BLaER1 treated with 17β-estradiol and CSF1 and Interleukin-3, amounts not matched to agents 10 nM and 100 nM (cell line): ENCODE data around the gene C5orf15.

Source experiments
- H3K27ac ChIP-seq, 11 experiments: shearing (Covaris generic); formaldehyde crosslinking; 2 replicates each; pipeline ENCODE4 v1.8.1; 2022
- H3K27me3 ChIP-seq, 11 experiments: shearing (Covaris generic); formaldehyde crosslinking; 2 replicates each; pipeline ENCODE4 v1.8.1; 2022
- H3K36me3 ChIP-seq, 11 experiments: shearing (Covaris generic); formaldehyde crosslinking; 2 replicates each; pipeline ENCODE4 v1.8.1; 2022
- H3K4me1 ChIP-seq, 10 experiments: shearing (Covaris generic); formaldehyde crosslinking; 2 replicates each; pipeline ENCODE4 v1.8.1; 2022
- H3K4me2 ChIP-seq, 11 experiments: shearing (Covaris generic); formaldehyde crosslinking; 2 replicates each; pipeline ENCODE4 v1.8.1; 2022
- H3K4me3 ChIP-seq, 10 experiments: shearing (Covaris generic); formaldehyde crosslinking; 2 replicates each; pipeline ENCODE4 v1.8.1; 2022
- H3K9ac ChIP-seq, 11 experiments: shearing (Covaris generic); formaldehyde crosslinking; 2 replicates each; pipeline ENCODE4 v1.8.1; 2022
- H3K9me3 ChIP-seq, 11 experiments: shearing (Covaris generic); formaldehyde crosslinking; replicated peaks in 1 of 11; 2 replicates each; pipeline ENCODE4 v1.8.1; 2022
- H4K20me1 ChIP-seq, 11 experiments: shearing (Covaris generic); formaldehyde crosslinking; 2 replicates each; pipeline ENCODE4 v1.8.1; 2022
- Cebpa-rat ChIP-seq, 11 experiments: shearing (Covaris generic); IDR thresholded peaks; 2 replicates each; pipeline ENCODE4 v1.8.1; 2022

The C5orf15 gene

DNA sequence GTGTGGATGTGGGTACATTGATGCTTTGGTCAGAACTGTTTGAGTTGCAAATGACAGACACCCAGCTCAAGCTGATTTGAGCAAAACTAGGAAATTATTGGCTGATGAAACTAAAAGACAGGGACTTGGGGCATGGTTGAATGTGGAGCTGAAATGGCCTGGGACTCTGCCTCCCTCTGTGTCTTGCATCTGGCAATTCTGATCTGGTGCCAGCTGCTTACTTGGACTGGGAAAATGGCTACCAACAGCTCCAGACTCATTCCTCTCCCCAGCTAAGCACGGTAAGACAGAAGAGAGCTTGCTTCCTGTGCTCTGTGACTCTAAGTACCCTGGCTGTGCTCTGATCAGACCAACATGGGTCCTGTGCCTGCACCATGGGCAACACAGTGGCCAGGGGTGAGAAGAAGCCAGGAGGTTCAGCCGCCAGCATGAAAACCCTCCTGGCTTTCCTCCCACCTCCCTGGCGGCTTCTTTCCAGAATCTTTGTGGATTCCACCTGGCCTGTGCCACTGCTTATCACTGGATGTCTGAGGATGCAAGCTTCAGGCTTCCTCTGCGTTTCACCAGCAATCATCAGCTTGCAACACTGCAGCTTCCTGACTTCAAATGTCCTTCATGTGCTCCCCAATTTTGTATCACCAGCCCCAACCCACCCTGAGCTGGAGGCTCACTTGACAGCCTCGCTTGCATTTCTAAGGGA, 44.1 kb downstream of the C5orf15 start:
- Histone ChIP-seq H3K36me3 (no peaks in the 10 kb centered on the region), H3K27ac (no peak overlapping the region), H3K9me3 (no peaks in the 10 kb centered on the region), H3K4me1 (peaks cover 11 to 61% (median 52%) of the 10 kb centered on the region in 10 experiments), H3K4me2 (peak overlapping the region in 7 of 11 experiments; percentile 19 to 44 (median 35); a peak in 11 of 22 replicates), H3K4me3 (no peak overlapping the region), H3K9ac (no peak overlapping the region; a peak in 1 of 22 replicates), H4K20me1 (no peaks in the 10 kb centered on the region), H3K27me3 (peaks cover 0 to 13% (median 0%) of the 10 kb centered on the region in 11 experiments; a peak in 3 of 22 replicates)
- no peak for TF ChIP-seq Cebpa-rat (IDR thresholded peaks at IDR 0.05)

DNA sequence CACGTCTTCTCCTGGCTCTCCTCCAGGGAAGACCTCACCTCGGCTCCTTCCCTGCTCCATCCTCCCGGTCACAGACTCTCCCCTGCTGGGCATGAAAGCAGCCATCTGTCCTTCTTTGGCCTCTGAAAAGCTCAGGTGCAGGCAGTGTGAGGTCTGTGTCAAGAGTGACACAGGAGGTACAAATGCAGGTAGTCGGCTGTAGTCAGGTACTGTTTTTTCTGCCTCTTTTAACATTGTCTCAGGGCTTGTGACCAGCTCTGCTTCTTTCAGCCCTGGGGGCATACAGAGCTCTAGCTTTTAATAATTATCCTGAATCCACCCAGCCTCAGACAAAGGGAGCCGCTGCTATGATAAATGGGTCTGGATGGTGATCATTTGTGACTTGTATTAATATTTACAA, 46.4 kb downstream of the C5orf15 start:
- Histone ChIP-seq H3K27me3 (peaks cover 0 to 4% (median 0%) of the 10 kb centered on the region in 11 experiments; a peak in 3 of 22 replicates), H3K36me3 (no peaks in the 10 kb centered on the region), H3K27ac (no peak overlapping the region), H3K4me1 (peaks cover 0 to 42% (median 33%) of the 10 kb centered on the region in 10 experiments; a peak in 15 of 20 replicates), H3K9me3 (no peaks in the 10 kb centered on the region), H3K4me3 (no peak overlapping the region), H4K20me1 (no peaks in the 10 kb centered on the region), H3K9ac (no peak overlapping the region), H3K4me2 (no peak overlapping the region)
- TF ChIP-seq Cebpa-rat (IDR thresholded peaks at IDR 0.05) = no peak

DNA sequence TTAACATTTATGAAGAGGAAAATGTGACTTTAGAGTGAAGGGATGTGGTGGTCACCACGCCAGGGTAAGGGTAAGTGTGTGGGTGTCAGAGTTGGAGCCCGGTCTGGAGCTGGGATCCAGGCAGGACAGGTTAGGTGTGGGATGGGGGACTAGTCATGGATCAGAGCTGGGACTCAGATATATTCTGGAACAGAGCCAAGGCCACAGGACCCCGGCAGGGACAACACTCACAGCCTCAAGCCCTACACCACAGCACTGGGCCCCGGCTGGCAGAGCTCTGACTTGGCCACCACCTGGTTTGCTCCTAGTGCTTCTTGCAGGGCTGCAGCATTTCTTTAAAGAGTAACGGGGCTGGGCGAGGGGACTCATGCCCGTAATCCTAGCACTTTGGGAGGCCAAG, 47.4 kb downstream of the C5orf15 start:
- no peaks in the 10 kb centered on the region for H3K27me3 ChIP-seq
- no peaks in the 10 kb centered on the region for H3K36me3 ChIP-seq
- H3K27ac ChIP-seq = no peak overlapping the region
- TF ChIP-seq Cebpa-rat (IDR thresholded peaks at IDR 0.05) = no peak
- no peaks in the 10 kb centered on the region for H3K9me3 ChIP-seq
- H3K4me2 ChIP-seq = no peak overlapping the region
- no peak overlapping the region for H3K4me3 ChIP-seq
- peaks cover 0 to 35% (median 26%) of the 10 kb centered on the region in 10 experiments; a peak in 14 of 20 replicates for H3K4me1 ChIP-seq
- no peak overlapping the region for H3K9ac ChIP-seq
- no peaks in the 10 kb centered on the region for H4K20me1 ChIP-seq

DNA sequence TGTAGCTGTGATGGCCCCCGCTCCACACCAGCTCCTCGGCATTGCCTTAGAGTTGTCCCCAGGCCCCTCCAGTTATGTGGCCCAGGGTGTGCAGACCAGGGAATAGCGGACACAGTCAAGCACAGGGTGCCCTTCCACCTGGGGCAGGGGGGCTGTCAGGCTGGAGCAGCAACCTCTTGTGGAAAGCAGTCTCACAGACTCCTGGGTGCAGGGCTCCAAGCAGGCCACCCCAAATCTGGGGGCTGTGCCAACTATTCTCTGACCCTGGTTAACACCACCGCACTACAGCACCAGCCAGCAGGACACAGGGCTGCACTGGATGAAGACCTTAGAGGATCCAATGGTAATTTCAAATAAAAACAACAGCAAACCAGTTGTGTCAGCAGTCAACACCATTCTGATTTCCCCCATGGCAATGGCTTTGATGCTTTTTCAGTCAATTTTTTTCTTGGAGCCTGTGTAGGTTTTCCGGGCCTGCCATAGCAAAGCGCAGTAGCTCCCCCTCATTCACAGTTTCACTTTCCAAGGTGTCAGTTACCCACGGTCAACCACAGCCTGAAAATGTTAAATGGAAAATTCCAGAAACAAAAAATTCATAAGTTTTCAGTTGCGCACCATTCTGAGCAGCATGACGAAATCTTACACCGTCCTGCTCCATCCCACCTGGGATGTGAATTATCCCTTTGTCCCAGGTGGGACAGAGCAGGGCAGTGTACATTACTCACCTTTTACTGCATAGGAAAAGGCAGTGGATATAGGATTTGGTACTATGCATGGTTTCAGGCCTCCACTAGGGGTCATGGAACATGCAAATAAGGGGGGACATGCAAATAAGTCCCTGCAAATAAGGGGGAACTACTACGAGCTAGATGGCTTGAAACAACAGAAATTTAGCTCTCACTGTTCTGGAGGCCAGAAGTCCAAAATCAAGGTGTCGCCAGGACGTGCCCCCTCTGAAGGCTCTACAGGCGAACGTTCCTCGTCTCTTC, 49.0 kb downstream of the C5orf15 start:
- H4K20me1 ChIP-seq = no peaks in the 10 kb centered on the region
- H3K4me3 ChIP-seq = no peak overlapping the region
- no peaks in the 10 kb centered on the region for H3K9me3 ChIP-seq
- H3K4me1 ChIP-seq = peaks cover 0 to 24% (median 18%) of the 10 kb centered on the region in 10 experiments; a peak in 14 of 20 replicates
- H3K4me2 ChIP-seq = peak overlapping the region in 10 of 11 experiments; percentile 11 to 51 (median 22); a peak in 13 of 22 replicates
- H3K27me3 ChIP-seq = no peaks in the 10 kb centered on the region
- H3K27ac ChIP-seq = no peak overlapping the region
- H3K36me3 ChIP-seq = no peaks in the 10 kb centered on the region
- no peak for TF ChIP-seq Cebpa-rat (IDR thresholded peaks at IDR 0.05)
- no peak overlapping the region for H3K9ac ChIP-seq

DNA sequence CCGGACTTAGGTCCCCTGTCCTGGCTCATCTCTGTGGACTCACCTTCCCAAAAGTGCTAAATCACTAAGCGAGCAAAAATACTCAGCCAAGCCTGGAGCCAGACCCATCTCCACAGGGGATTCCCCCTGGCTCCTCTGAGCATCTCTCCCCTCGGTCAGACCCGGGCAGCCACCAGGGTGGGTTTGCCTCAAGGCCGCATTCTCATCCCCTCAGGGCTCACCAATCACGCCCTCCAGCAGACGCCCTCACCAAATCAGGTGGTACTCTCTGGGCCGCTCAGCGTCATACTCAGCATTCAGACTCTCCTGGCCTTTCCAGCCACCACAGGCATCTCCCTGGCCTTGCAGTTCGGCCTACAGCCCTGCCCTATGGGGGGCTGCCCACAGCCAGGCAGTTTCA, 49.7 kb downstream of the C5orf15 start:
- H3K27me3 ChIP-seq = no peaks in the 10 kb centered on the region
- H3K9ac ChIP-seq = no peak overlapping the region
- peak overlapping the region in 6 of 11 experiments; percentile 11 to 51 (median 30); a peak in 3 of 22 replicates for H3K4me2 ChIP-seq
- no peaks in the 10 kb centered on the region for H3K9me3 ChIP-seq
- no peak for TF ChIP-seq Cebpa-rat (IDR thresholded peaks at IDR 0.05)
- no peaks in the 10 kb centered on the region for H3K36me3 ChIP-seq
- H3K4me3 ChIP-seq = no peak overlapping the region
- peaks cover 0 to 18% (median 13%) of the 10 kb centered on the region in 10 experiments; a peak in 12 of 20 replicates for H3K4me1 ChIP-seq
- no peak overlapping the region for H3K27ac ChIP-seq
- H4K20me1 ChIP-seq = no peaks in the 10 kb centered on the region

DNA sequence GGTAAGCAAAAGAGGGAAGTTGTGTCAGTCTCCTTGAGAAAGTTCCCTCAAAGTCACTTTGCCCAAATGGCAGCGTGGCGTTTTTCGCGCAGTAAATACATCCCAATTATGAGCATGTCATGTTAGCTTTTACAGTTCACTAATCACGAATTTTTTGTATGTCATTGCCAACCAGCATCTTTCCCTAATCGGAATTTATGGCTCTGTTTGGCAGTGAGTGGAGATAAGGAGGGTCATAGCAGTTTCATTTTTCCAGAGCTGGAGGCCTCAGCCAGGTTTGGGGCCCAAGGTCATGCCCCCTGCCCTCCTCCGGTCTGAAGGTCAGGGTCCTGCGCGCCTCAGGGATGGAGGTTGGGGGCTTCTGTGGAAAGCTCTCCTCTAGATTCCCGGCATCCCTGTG, 50.1 kb downstream of the C5orf15 start:
- TF ChIP-seq Cebpa-rat (IDR thresholded peaks at IDR 0.05) = no peak
- Histone ChIP-seq H3K27me3 (no peaks in the 10 kb centered on the region), H3K4me3 (no peak overlapping the region), H4K20me1 (no peaks in the 10 kb centered on the region), H3K9me3 (no peaks in the 10 kb centered on the region), H3K4me2 (no peak overlapping the region), H3K4me1 (peaks cover 0 to 18% (median 13%) of the 10 kb centered on the region in 10 experiments; a peak in 12 of 20 replicates), H3K9ac (no peak overlapping the region), H3K36me3 (no peaks in the 10 kb centered on the region), H3K27ac (no peak overlapping the region)

DNA sequence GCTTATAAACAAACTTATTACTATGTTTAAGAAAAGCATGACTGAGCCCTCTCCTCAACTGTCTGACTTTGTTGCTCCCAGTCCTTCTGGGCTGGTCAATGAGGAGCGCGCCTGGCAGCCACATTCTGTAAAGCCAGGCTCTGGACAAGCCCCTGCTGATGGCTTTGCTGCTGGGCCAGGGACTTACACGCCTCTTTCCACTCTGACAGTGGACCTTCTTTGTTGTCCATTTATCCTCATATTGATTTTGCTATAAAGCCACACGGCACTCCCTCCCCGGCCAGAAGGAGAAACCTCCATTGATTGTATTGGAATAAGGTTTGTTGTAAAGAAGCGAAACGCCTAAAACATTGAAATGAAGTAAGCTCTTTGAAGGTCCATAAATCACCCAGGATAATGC, 50.6 kb downstream of the C5orf15 start:
- no peak overlapping the region for H3K9ac ChIP-seq
- H3K4me1 ChIP-seq = peaks cover 0 to 18% (median 13%) of the 10 kb centered on the region in 10 experiments; a peak in 12 of 20 replicates
- H4K20me1 ChIP-seq = no peaks in the 10 kb centered on the region
- H3K4me3 ChIP-seq = no peak overlapping the region
- H3K4me2 ChIP-seq = no peak overlapping the region
- no peaks in the 10 kb centered on the region for H3K36me3 ChIP-seq
- H3K9me3 ChIP-seq = no peaks in the 10 kb centered on the region
- no peaks in the 10 kb centered on the region for H3K27me3 ChIP-seq
- H3K27ac ChIP-seq = no peak overlapping the region
- TF ChIP-seq Cebpa-rat (IDR thresholded peaks at IDR 0.05) = no peak

DNA sequence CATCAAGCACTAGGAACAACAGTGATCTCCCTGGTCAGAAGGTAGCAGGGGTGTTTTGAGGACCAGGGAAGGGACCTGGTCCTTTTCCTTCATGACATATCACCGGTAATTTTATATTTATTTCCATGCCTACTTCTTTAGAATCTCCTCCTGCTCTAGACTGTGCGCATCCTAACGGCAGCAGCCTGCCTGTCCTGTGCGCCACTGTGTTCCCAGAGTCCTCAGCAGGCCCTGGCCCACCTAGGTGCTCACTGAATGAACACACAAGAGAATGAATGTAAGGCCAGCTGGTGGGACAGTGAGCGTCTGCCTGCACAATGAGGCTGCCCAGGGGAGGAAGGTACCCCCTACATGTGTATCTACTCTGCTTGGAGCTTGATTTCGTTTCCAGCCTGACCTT, 51.5 kb downstream of the C5orf15 start:
- H3K36me3 ChIP-seq = no peaks in the 10 kb centered on the region
- no peaks in the 10 kb centered on the region for H4K20me1 ChIP-seq
- H3K4me1 ChIP-seq = peaks cover 0 to 18% (median 13%) of the 10 kb centered on the region in 10 experiments; a peak in 12 of 20 replicates
- H3K4me2 ChIP-seq = no peak overlapping the region
- H3K27ac ChIP-seq = no peak overlapping the region
- no peaks in the 10 kb centered on the region for H3K27me3 ChIP-seq
- no peak overlapping the region for H3K4me3 ChIP-seq
- TF ChIP-seq Cebpa-rat (IDR thresholded peaks at IDR 0.05) = no peak
- H3K9me3 ChIP-seq = no peaks in the 10 kb centered on the region
- no peak overlapping the region for H3K9ac ChIP-seq

DNA sequence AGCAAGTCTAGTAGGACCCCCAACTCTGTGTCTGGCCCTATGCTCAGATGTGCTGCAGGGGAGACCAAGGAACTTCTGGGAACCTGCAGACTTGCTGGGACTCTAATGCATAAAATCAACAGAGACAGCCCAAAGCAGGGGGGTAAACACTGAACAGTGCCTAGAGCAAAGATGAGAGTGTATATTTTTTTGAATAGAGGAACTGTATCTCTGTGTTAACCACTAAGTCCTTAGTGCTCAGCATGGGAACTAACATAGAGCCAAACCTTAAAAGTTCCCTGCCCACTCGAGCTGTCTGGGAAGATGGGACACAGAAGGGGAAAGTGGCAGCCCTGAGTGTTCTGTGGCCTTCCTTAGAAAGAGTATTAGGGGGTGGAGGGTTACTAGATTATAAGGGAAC, 51.9 kb downstream of the C5orf15 start:
- no peaks in the 10 kb centered on the region for H3K27me3 ChIP-seq
- no peaks in the 10 kb centered on the region for H3K36me3 ChIP-seq
- no peak overlapping the region for H3K4me2 ChIP-seq
- no peak overlapping the region for H3K9ac ChIP-seq
- no peak overlapping the region for H3K4me3 ChIP-seq
- peaks cover 0 to 18% (median 13%) of the 10 kb centered on the region in 10 experiments; a peak in 12 of 20 replicates for H3K4me1 ChIP-seq
- H3K9me3 ChIP-seq = no peaks in the 10 kb centered on the region
- no peak overlapping the region for H3K27ac ChIP-seq
- no peaks in the 10 kb centered on the region for H4K20me1 ChIP-seq
- no peak for TF ChIP-seq Cebpa-rat (IDR thresholded peaks at IDR 0.05)
